NCI-H510A (cell line): ENCODE measurements around the gene SMIM8.

ENCODE experiments used
- DNase-seq: peaks from one replicate; lab custom pipeline; 2025; lab: John Stamatoyannopoulos, UW

Gene SMIM8

DNA sequence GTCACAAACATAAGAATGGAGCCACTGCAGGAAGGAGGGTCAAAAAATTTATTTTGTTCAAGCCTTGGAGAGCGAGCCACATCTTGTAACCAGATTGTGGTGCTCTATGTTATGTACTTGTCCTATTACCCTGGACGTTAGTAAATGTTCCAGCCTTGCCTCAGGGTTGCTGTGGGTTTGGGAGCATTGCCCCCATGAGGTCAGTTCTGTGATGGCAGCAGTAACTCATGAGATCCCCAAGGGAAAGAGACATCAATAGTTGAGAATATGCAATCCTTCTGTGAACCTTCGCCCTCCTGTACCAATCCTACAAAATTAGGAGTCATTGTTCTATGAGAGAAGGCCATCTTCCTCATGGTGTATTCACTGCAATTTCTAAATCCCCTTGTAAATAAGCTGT is 68.9 kb downstream of the SMIM8 start:
- no peak for DNase-seq
